ENCODE results near the gene NOL12. TPM values are rescaled to one million over a fixed set of nuclear protein-coding genes. Genes with fewer than 3 reads are reported as not detected.
A peak's percentile ranks its signal among the peaks of the same experiment; 100 is the strongest.
"Not testable (repeated sequence)": the region's sequence is repeated elsewhere in the genome, so short reads cannot be mapped to it uniquely, and the experiment has no call there.

Gene NOL12
- 12.0 TPM for total RNA-seq
- long read RNA-seq, transcript NOL12-202 (7 exons, 945 nt) = major isoform, 6 of 12 reads
- long read RNA-seq, partial matches to known transcripts = 1 of 12 reads
- long read RNA-seq, other reads (novel, unspliced or antisense) = 1 of 12 reads

- ATAC-seq = peak; percentile 92
- intact Hi-C loops (cut with micrococcal nuclease) = loop anchor here (10.0 kb wide), 1 partner anchor 109 kb away; no protein-coding TSS in a partner anchor
Measured at GRCh38 chr22:37686002-37686982, at the start of gene NOL12. NOL12 (plus strand) TSS chr22:37686343; CDS start chr22:37686393, 50 bp downstream.

GRCh38 chr22:37636949-37637273, 49.2 kb upstream of the NOL12 start:
- ATAC-seq (no peak), DNase-seq (no peak)
- intact Hi-C loops (cut with micrococcal nuclease) = no loop called here

More at GRCh38 chr22:37686002-37686982, at the start of gene NOL12:
- DNase-seq = peak; percentile 86

- DNase-seq (no peak), ATAC-seq (no peak)
- intact Hi-C loops (cut with micrococcal nuclease) = no loop called here
Measured at GRCh38 chr22:37638391-37639069, 47.6 kb upstream of the NOL12 start.

- intact Hi-C loops (cut with micrococcal nuclease) = no loop called here
- DNase-seq (peak; percentile 76), ATAC-seq (peak; percentile 58)
Measured at GRCh38 chr22:37639070-37639760, 46.9 kb upstream of the NOL12 start, which contains the start of gene SH3BP1. SH3BP1 (plus strand) TSS chr22:37639669; CDS start chr22:37639788, 119 bp downstream.

- ATAC-seq (no peak), DNase-seq (no peak)
- intact Hi-C loops (cut with micrococcal nuclease) = loop anchor here (10.0 kb wide), 1 partner anchor 55 kb away; the partner anchor contains the start of gene TRIOBP
Measured at GRCh38 chr22:37639771-37640590, 46.2 kb upstream of the NOL12 start.

- intact Hi-C loops (cut with micrococcal nuclease) = loop anchor here (10.0 kb wide), 1 partner anchor 54 kb away; the partner anchor contains the start of gene TRIOBP
- no peak for ATAC-seq
- DNase-seq = no peak
Measured at GRCh38 chr22:37640591-37641560, 45.3 kb upstream of the NOL12 start.

- DNase-seq (no peak), ATAC-seq (no peak)
- intact Hi-C loops (cut with micrococcal nuclease) = loop anchor here (10.0 kb wide), 1 partner anchor 53 kb away; the partner anchor contains the start of gene TRIOBP
Measured at GRCh38 chr22:37641561-37641949, 44.6 kb upstream of the NOL12 start.

- DNase-seq = peak; percentile 93
- intact Hi-C loops (cut with micrococcal nuclease) = loop anchor here (10.0 kb wide), 1 partner anchor 51 kb away; the partner anchor contains the start of gene TRIOBP
- peak; percentile 83 for ATAC-seq
Measured at GRCh38 chr22:37643225-37643847, 42.8 kb upstream of the NOL12 start.

- no peak for ATAC-seq
- no peak for DNase-seq
- intact Hi-C loops (cut with micrococcal nuclease) = loop anchor here (10.0 kb wide), 1 partner anchor 47 kb away; the partner anchor contains the start of gene TRIOBP
Measured at GRCh38 chr22:37647317-37647716, 38.8 kb upstream of the NOL12 start.

- intact Hi-C loops (cut with micrococcal nuclease) = loop anchor here (10.0 kb wide), 1 partner anchor 47 kb away; the partner anchor contains the start of gene TRIOBP
- no peak for DNase-seq
- no peak for ATAC-seq
Measured at GRCh38 chr22:37647928-37648327, 38.2 kb upstream of the NOL12 start.

GRCh38 chr22:37650463-37651136, 35.5 kb upstream of the NOL12 start:
- DNase-seq (no peak), ATAC-seq (no peak)
- intact Hi-C loops (cut with micrococcal nuclease) = no loop called here

- DNase-seq (no peak), ATAC-seq (no peak)
- intact Hi-C loops (cut with micrococcal nuclease) = no loop called here
Measured at GRCh38 chr22:37654563-37655251, 31.4 kb upstream of the NOL12 start.

GRCh38 chr22:37655252-37655563, 30.9 kb upstream of the NOL12 start:
- DNase-seq (no peak), ATAC-seq (no peak)
- intact Hi-C loops (cut with micrococcal nuclease) = no loop called here

GRCh38 chr22:37656583-37656982, 29.6 kb upstream of the NOL12 start:
- ATAC-seq; intact Hi-C loops (cut with micrococcal nuclease); DNase-seq: not testable (repeated sequence)

GRCh38 chr22:37657590-37658132, 28.5 kb upstream of the NOL12 start:
- intact Hi-C loops (cut with micrococcal nuclease) = no loop called here
- no peak for ATAC-seq
- DNase-seq = no peak

Data from left ventricle myocardium superior (tissue), 1 donor.